B cell (primary cell): ENCODE measurements around the gene TSC2. TPM values are rescaled to one million over a fixed set of nuclear protein-coding genes. Genes with fewer than 3 reads are reported as not detected.

Experiments used
- ATAC-seq: fragments of 200-7000 bp; cut with Tn5 transposase; one replicate; pipeline ENCODE4 v1.10.0; 2021; ENCODE audit warnings: low read depth, mild to moderate bottlenecking, moderate number of reproducible peaks, moderate library complexity
- CTCF ChIA-PET: fragments of 350-600 bp; sonication (Branson Sonifier 250); formaldehyde crosslinking; loops from one replicate; lab custom pipeline; 2021; ENCODE audit warnings: antibody characterized with exemption, inconsistent platforms; lab: Charles Lee
- POLR2A ChIA-PET: fragments of 350-600 bp; sonication (Branson Sonifier 250); formaldehyde crosslinking; loops from one replicate; lab custom pipeline; 2021; ENCODE audit warnings: antibody characterized with exemption; lab: Charles Lee
- DNase-seq: peaks from one replicate; pipeline ENCODE4 v3.0.0; 2013
- H2AFZ ChIP-seq: 2 replicates; pipeline ENCODE4 v1.6.1; 2012; ENCODE audit warnings: mild to moderate bottlenecking, low read depth, low read length; ENCODE audit not compliant: insufficient read depth, poor library complexity, severe bottlenecking
- H3K27ac ChIP-seq, 2 donors: 1 replicate in 1 of 2; 2 replicates in 1 of 2; pipeline ENCODE4 v1.5.1; 2012 to 2013; ENCODE audit warnings: low read length in 2 of 2, mild to moderate bottlenecking in 2 of 2, moderate library complexity in 1 of 2
- H3K27me3 ChIP-seq, 4 experiments: fragments of 200-600 bp in 1 of 4; sonication (generic) in 1 of 4; replicated peaks in 1 of 4; 1 replicate in 2 of 4; 2 replicates in 2 of 4; pipeline versions ENCODE4 v1.6.1 to v1.7.0; 2013 to 2016; ENCODE audit warnings: low read length in 3 of 4, mild to moderate bottlenecking in 2 of 4, mixed read lengths in 1 of 4, moderate library complexity in 1 of 4; ENCODE audit not compliant: insufficient read depth in 4 of 4, control insufficient read depth in 3 of 4; ENCODE audit errors: control extremely low read depth in 1 of 4
- H3K36me3 ChIP-seq, 2 experiments: replicated peaks in 1 of 2; 1 replicate in 1 of 2; 2 replicates in 1 of 2; pipeline versions ENCODE4 v1.6.1 to v1.7.1; 2013; ENCODE audit warnings: low read length in 1 of 2; ENCODE audit not compliant: insufficient read depth in 2 of 2, control insufficient read depth in 1 of 2; ENCODE audit errors: control extremely low read depth in 1 of 2, extremely low read depth in 1 of 2
- H3K4me1 ChIP-seq, 2 donors: fragments of 200-600 bp in 1 of 2; sonication (generic) in 1 of 2; 1 replicate in 1 of 2; 2 replicates in 1 of 2; pipeline versions ENCODE4 v1.5.1 to v1.6.1; 2013 to 2017; ENCODE audit warnings: low read length in 2 of 2; ENCODE audit not compliant: control insufficient read depth in 2 of 2, insufficient read depth in 2 of 2
- H3K4me2 ChIP-seq: replicated peaks from 2 replicates; pipeline ENCODE3; 2012; ENCODE audit warnings: mild to moderate bottlenecking, low read depth, low read length; ENCODE audit not compliant: poor library complexity, severe bottlenecking
- H3K4me3 ChIP-seq, 5 experiments: fragments of 200-600 bp in 1 of 5; sonication (generic) in 1 of 5; 1 replicate in 3 of 5; 2 replicates in 2 of 5; pipeline versions ENCODE4 v1.5.1 to v1.7.0; 2011 to 2016; ENCODE audit warnings: low read length in 4 of 5, mild to moderate bottlenecking in 4 of 5, low read depth in 2 of 5, control low read depth in 1 of 5, moderate library complexity in 1 of 5; ENCODE audit not compliant: insufficient read depth in 1 of 5; ENCODE audit errors: control extremely low read depth in 1 of 5, extremely low read depth in 1 of 5
- H3K79me2 ChIP-seq: fragments of 200-600 bp; sonication (generic); one replicate; pipeline ENCODE4 v1.6.0; 2016; ENCODE audit warnings: low read length; ENCODE audit not compliant: control insufficient read depth, insufficient read depth
- H3K9ac ChIP-seq: fragments of 200-600 bp; sonication (generic); 2 replicates; pipeline ENCODE4 v1.6.1; 2017; ENCODE audit warnings: mild to moderate bottlenecking, low read length, moderate library complexity
- H3K9me3 ChIP-seq, 3 donors: one replicate each; pipeline versions ENCODE4 v1.6.1 to v1.7.1; 2013; ENCODE audit warnings: low read length in 2 of 3; ENCODE audit not compliant: control insufficient read depth in 2 of 3, insufficient read depth in 1 of 3; ENCODE audit errors: control extremely low read depth in 1 of 3
- H4K20me1 ChIP-seq: 2 replicates; pipeline ENCODE4 v1.6.0; 2012; ENCODE audit warnings: mild to moderate bottlenecking, low read length; ENCODE audit not compliant: insufficient read depth, control insufficient read depth, poor library complexity, severe bottlenecking
- H3K27ac Mint-ChIP-seq: one replicate; pipeline ENCODE4 v1.8.0; 2021; ENCODE audit warnings: mixed read lengths
- H3K27me3 Mint-ChIP-seq: one replicate; pipeline ENCODE4 v1.8.0; 2021; ENCODE audit warnings: mixed read lengths
- H3K4me1 Mint-ChIP-seq: one replicate; pipeline ENCODE4 v1.8.0; 2021; ENCODE audit warnings: mixed read lengths
- H3K4me3 Mint-ChIP-seq: one replicate; pipeline ENCODE4 v1.8.0; 2021; ENCODE audit warnings: mixed read lengths
- H3K9me3 Mint-ChIP-seq: one replicate; pipeline ENCODE4 v1.8.0; 2022; ENCODE audit warnings: mixed read lengths; ENCODE audit not compliant: insufficient read depth
- EZH2 ChIP-seq: IDR thresholded peaks from 2 replicates; pipeline ENCODE4 v1.6.1; 2012; ENCODE audit warnings: borderline replicate concordance, low read depth, mild to moderate bottlenecking, moderate library complexity, low read length; ENCODE audit not compliant: insufficient read depth, poor library complexity, severe bottlenecking
- WGBS: methylation state at CpG from one replicate; pipeline ENCODE4 v1.1.5; 2013; ENCODE audit warnings: missing lambda C conversion rate; ENCODE audit not compliant: insufficient coverage; 5-methylcytosine and 5-hydroxymethylcytosine counted together
- intact Hi-C: fragments of 100-400 bp; cut with micrococcal nuclease; formaldehyde crosslinking; loops from one replicate; pipeline ENCODE4 v1.10.0; 2022
- polyA plus RNA-seq: library from polyadenylated mRNA; depleted of rRNA; stranded (reverse); fragments of >200 nt; gene quantifications from 2 replicates; pipeline ENCODE4 v1.2.3, GENCODE V29; 2012
- total RNA-seq, 2 donors: library from RNA; stranded (reverse); fragments of 120-200 nt in 1 of 2; gene quantifications; 1 replicate in 1 of 2; 2 replicates in 1 of 2; pipeline versions ENCODE4 v1.2.3 to v1.2.4, GENCODE V29; 2013 to 2022
- TF ChIP-seq, protein P1 (sequence below): fragments of 200-600 bp; IDR thresholded peaks from one replicate; pipeline ENCODE4 v1.8.0; 2022; ENCODE audit warnings: antibody characterized with exemption, mild to moderate bottlenecking

The TSC2 gene
- total and polyA plus RNA-seq, 2 donors (not counting 1 experiment from before 2014, with no cell fraction given) = 128 to 194 TPM

DNA sequence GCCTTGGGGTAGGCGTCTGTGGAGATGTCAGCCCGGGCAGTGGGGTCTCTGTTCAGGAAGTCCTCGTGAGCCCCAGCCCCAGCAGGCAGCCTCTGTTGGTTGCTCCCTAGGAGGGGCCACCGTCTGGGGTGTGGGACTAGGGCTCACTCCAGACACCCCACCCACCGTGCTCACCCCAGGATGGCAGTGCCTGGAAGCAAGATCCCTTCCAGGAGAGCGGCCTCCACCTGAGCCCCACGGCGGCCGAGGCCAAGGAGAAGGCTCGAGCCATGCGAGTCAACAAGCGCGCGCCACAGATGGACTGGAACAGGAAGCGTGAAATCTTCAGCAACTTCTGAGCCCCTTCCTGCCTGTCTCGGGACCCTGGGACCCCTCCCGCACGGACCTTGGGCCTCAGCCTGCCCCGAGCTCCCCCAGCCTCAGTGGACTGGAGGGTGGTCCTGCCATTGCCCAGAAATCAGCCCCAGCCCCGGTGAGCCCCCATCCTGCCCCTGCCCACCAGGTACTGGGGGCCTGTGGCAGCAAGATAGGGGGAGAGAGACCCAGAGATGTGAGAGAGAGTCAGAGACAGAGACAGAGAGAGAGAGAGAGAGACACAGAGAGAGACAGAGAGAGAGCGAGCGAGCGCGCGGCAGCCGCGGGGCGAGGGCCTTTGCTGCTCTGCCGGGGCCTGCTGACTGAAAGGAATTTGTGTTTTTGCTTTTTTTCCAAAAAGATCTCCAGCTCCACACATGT, 10.0 kb upstream of the TSC2 start:
- POLR2A ChIA-PET = interaction anchor here (0.6 kb wide), 1 partner anchor 8 kb away, joined by 3 read pairs; no protein-coding TSS in a partner anchor
- ATAC-seq = no peak
- Mint-ChIP-seq H3K9me3 (no peaks in the 10 kb centered on the region), H3K27ac (no peak overlapping the region), H3K27me3 (no peaks in the 10 kb centered on the region), H3K4me3 (no peak overlapping the region), H3K4me1 (no peaks in the 10 kb centered on the region)
- no peaks in the 10 kb centered on the region for H3K79me2 ChIP-seq
- no peaks in the 10 kb centered on the region for H4K20me1 ChIP-seq
- no peak for TF ChIP-seq EZH2
- TF ChIP-seq, protein P1, sequence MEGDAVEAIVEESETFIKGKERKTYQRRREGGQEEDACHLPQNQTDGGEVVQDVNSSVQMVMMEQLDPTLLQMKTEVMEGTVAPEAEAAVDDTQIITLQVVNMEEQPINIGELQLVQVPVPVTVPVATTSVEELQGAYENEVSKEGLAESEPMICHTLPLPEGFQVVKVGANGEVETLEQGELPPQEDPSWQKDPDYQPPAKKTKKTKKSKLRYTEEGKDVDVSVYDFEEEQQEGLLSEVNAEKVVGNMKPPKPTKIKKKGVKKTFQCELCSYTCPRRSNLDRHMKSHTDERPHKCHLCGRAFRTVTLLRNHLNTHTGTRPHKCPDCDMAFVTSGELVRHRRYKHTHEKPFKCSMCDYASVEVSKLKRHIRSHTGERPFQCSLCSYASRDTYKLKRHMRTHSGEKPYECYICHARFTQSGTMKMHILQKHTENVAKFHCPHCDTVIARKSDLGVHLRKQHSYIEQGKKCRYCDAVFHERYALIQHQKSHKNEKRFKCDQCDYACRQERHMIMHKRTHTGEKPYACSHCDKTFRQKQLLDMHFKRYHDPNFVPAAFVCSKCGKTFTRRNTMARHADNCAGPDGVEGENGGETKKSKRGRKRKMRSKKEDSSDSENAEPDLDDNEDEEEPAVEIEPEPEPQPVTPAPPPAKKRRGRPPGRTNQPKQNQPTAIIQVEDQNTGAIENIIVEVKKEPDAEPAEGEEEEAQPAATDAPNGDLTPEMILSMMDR = no peak
- H3K4me1 ChIP-seq = peaks cover 0 to 4% of the 10 kb centered on the region in 2 donors
- intact Hi-C loops = no loop called here
- peaks cover 0 to 7% (median 0%) of the 10 kb centered on the region in 4 experiments for H3K27me3 ChIP-seq
- DNase-seq = no peak
- no peak overlapping the region for H3K9ac ChIP-seq
- H3K4me2 ChIP-seq = no peak overlapping the region
- H3K4me3 ChIP-seq = no peak overlapping the region
- no peak overlapping the region for H2AFZ ChIP-seq
- H3K9me3 ChIP-seq = no peaks in the 10 kb centered on the region
- CTCF ChIA-PET = no interaction called here
- no peak overlapping the region for H3K27ac ChIP-seq
- WGBS = 89% methylated on average over 21 of the region's 29 CpGs
- H3K36me3 ChIP-seq = no peaks in the 10 kb centered on the region
